ENCODE results near the gene PYGO2.

DNA sequence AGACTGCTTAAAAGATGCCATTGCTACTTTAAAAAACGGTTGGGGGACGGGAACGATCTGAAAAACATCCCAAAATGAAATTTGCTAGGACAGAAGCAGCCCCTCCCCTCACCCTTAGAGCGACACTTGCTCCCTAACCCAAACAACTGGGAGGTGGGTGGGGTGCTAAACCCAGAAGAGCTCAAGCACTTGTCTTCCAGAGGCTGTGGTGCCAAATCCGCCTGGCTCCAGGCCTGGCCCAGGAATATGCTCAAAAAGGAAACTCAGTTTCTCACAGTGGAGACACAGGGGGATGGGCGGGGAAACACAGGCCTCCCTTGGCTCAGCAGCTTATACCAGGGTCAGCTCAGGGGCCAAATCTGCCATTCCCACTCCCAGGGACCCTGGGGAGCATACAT, 5.0 kb downstream of the PYGO2 start:
- TF ChIP-seq, protein P1, sequence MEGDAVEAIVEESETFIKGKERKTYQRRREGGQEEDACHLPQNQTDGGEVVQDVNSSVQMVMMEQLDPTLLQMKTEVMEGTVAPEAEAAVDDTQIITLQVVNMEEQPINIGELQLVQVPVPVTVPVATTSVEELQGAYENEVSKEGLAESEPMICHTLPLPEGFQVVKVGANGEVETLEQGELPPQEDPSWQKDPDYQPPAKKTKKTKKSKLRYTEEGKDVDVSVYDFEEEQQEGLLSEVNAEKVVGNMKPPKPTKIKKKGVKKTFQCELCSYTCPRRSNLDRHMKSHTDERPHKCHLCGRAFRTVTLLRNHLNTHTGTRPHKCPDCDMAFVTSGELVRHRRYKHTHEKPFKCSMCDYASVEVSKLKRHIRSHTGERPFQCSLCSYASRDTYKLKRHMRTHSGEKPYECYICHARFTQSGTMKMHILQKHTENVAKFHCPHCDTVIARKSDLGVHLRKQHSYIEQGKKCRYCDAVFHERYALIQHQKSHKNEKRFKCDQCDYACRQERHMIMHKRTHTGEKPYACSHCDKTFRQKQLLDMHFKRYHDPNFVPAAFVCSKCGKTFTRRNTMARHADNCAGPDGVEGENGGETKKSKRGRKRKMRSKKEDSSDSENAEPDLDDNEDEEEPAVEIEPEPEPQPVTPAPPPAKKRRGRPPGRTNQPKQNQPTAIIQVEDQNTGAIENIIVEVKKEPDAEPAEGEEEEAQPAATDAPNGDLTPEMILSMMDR (conservative IDR thresholded peaks at IDR 0.05): no peak
- TF ChIP-seq ZFX (IDR thresholded peaks at IDR 0.05): no peak
